Esophagus squamous epithelium (tissue), 4 donors: ENCODE measurements around the gene ASTN2.

Experiments used
- POLR2A ChIP-seq, 4 donors: fragments of 450-650 bp; IDR thresholded peaks; one replicate each; pipeline ENCODE4 v1.6.1; 2017; ENCODE audit warnings: antibody characterized with exemption in 4 of 4, mild to moderate bottlenecking in 4 of 4, moderate library complexity in 3 of 4
- TF ChIP-seq, protein P1 (sequence below), 6 experiments: fragments of 450-650 bp in 4 of 6; fragments of 200-600 bp in 2 of 6; sonication (generic) in 2 of 6; IDR thresholded peaks; one replicate each; pipeline ENCODE4 v1.5.1; 2016 to 2019; ENCODE audit warnings: antibody characterized with exemption in 6 of 6, mild to moderate bottlenecking in 4 of 6, moderate library complexity in 4 of 6

DNA sequence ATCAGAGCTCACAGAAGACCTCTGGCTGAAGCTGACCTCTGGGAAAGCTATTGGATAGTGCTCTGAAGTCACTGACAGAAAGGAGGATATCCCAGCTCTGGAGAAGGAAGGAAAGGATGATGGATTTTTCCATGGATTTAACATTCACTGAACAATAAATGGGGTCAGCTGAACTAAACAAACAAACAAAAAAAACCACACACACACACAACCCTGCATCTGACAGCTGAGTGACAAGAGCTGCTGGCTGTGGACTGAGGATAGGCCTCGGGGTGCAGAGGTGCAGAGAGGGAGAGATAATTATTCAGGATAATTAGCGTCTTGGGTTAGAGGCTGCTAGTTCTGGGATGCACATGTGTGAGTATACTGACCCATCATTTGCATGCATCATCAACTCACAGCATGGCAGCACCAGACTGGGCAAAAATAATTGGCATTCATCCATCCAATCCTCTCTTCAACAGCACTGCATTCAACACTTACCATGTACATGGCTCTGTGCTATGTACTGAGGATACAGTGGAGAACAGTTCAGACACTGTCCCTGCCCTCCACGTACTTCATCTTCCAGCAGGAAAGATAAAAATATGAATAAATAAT, 859.2 kb downstream of the ASTN2 start:
- TF ChIP-seq, protein P1, sequence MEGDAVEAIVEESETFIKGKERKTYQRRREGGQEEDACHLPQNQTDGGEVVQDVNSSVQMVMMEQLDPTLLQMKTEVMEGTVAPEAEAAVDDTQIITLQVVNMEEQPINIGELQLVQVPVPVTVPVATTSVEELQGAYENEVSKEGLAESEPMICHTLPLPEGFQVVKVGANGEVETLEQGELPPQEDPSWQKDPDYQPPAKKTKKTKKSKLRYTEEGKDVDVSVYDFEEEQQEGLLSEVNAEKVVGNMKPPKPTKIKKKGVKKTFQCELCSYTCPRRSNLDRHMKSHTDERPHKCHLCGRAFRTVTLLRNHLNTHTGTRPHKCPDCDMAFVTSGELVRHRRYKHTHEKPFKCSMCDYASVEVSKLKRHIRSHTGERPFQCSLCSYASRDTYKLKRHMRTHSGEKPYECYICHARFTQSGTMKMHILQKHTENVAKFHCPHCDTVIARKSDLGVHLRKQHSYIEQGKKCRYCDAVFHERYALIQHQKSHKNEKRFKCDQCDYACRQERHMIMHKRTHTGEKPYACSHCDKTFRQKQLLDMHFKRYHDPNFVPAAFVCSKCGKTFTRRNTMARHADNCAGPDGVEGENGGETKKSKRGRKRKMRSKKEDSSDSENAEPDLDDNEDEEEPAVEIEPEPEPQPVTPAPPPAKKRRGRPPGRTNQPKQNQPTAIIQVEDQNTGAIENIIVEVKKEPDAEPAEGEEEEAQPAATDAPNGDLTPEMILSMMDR (IDR thresholded peaks at IDR 0.05), result no peak
- no peak for TF ChIP-seq POLR2A (IDR thresholded peaks at IDR 0.05)
